ENCODE measurements around the gene EPHA4. TPM values are rescaled to one million over a fixed set of nuclear protein-coding genes. Genes with fewer than 3 reads are reported as not detected.

Gene EPHA4
- total RNA-seq, 1 donor from 2014 or later: 51.2 TPM

GRCh38 chr2:221425353-221425752 lies 146.8 kb downstream of the EPHA4 start:
- Histone ChIP-seq H3K9me3 (no peaks in the 10 kb centered on the region), H3K36me3 (peaks cover 0 to 21% of the 10 kb centered on the region in 2 donors), H3K4me3 (no peak overlapping the region), H3K27ac (no peak overlapping the region), H3K4me1 (peaks cover 0 to 6% of the 10 kb centered on the region in 2 donors), H3K27me3 (no peaks in the 10 kb centered on the region)
- TF ChIP-seq, protein P1, sequence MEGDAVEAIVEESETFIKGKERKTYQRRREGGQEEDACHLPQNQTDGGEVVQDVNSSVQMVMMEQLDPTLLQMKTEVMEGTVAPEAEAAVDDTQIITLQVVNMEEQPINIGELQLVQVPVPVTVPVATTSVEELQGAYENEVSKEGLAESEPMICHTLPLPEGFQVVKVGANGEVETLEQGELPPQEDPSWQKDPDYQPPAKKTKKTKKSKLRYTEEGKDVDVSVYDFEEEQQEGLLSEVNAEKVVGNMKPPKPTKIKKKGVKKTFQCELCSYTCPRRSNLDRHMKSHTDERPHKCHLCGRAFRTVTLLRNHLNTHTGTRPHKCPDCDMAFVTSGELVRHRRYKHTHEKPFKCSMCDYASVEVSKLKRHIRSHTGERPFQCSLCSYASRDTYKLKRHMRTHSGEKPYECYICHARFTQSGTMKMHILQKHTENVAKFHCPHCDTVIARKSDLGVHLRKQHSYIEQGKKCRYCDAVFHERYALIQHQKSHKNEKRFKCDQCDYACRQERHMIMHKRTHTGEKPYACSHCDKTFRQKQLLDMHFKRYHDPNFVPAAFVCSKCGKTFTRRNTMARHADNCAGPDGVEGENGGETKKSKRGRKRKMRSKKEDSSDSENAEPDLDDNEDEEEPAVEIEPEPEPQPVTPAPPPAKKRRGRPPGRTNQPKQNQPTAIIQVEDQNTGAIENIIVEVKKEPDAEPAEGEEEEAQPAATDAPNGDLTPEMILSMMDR (IDR thresholded peaks at IDR 0.05): no peak
- no peak for DNase-seq (ENCODE audit: low spot score in 2 of 2)
- intact Hi-C loops (cut with DNase I): loop anchor here (10.0 kb wide), 1 partner anchor 741 kb away; no protein-coding TSS in a partner anchor

DNA sequence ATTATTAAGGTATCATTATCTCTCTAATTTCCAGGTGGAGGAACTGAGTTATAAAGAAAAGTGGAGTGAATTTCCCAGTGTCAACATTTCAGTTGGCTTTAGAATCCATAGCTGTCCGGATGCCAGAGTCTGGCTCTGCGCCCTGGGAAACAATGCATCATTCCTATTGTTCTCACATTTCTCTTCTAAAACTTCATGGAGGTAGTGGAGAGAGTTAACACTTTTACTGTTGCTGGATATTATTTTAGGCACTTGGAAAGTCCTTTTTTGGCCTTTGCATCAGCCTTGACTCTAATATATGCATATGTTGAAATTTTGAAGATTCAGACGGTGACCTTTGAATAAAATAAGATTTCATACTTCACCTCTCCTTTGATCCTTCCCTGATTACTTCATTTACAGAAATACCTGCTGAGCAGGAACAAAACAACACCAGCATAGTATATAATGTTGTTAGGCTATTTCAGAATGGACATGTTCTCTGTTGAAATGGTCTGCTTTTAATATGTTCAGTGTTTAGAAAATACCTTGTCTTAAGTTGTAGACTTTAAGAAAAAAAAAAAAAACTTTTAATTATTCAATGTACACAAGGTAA lies 148.8 kb downstream of the EPHA4 start:
- Histone ChIP-seq H3K36me3 (peaks cover 0 to 37% of the 10 kb centered on the region in 2 donors), H3K27me3 (no peaks in the 10 kb centered on the region), H3K27ac (no peak overlapping the region), H3K4me1 (peaks cover 0 to 6% of the 10 kb centered on the region in 2 donors), H3K9me3 (no peaks in the 10 kb centered on the region), H3K4me3 (no peak overlapping the region)
- intact Hi-C loops (cut with DNase I): loop anchor here (10.0 kb wide), 1 partner anchor 739 kb away; no protein-coding TSS in a partner anchor
- DNase-seq (ENCODE audit: low spot score in 2 of 2): no peak
- TF ChIP-seq, protein P1 (IDR thresholded peaks at IDR 0.05): no peak

- H3K4me1 ChIP-seq: peaks cover 0 to 6% of the 10 kb centered on the region in 2 donors
- no peaks in the 10 kb centered on the region for H3K9me3 ChIP-seq
- H3K4me3 ChIP-seq: no peak overlapping the region
- no peaks in the 10 kb centered on the region for H3K27me3 ChIP-seq
- no peak overlapping the region for H3K27ac ChIP-seq
- no peak for DNase-seq (ENCODE audit: low spot score in 2 of 2)
- H3K36me3 ChIP-seq: peaks cover 0 to 32% of the 10 kb centered on the region in 2 donors
- intact Hi-C loops (cut with DNase I): loop anchor here (10.0 kb wide), 1 partner anchor 738 kb away; no protein-coding TSS in a partner anchor
- TF ChIP-seq, protein P1 (IDR thresholded peaks at IDR 0.05): no peak
These were observed 149.4 kb downstream of the EPHA4 start for GRCh38 chr2:221422516-221423209.

DNA sequence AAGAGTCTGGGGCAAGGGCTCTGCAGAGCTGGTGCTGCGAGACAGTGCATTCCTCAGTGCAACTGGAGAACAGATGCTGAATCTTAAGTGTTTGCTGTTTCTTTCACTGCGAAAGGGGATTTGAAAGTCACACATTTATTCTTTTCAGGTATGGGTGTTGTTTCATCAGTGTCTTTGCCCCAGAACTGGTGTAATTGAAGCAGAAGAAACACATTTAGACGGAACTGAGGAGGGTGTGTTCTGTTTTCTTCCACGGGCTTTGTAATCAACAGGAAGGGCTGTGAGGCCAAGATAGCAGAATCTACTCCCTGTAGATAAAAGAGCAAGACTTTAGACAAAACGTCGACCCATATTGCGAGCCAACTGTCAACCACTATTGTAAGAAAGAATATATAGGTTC lies 151.9 kb downstream of the EPHA4 start:
- H3K36me3 ChIP-seq: peaks cover 0 to 20% of the 10 kb centered on the region in 2 donors
- H3K27me3 ChIP-seq: no peaks in the 10 kb centered on the region
- no peak overlapping the region for H3K4me3 ChIP-seq
- no peaks in the 10 kb centered on the region for H3K9me3 ChIP-seq
- no peak for DNase-seq (ENCODE audit: low spot score in 2 of 2)
- TF ChIP-seq, protein P1 (IDR thresholded peaks at IDR 0.05): no peak
- intact Hi-C loops (cut with DNase I): loop anchor here (10.0 kb wide), 1 partner anchor 735 kb away; no protein-coding TSS in a partner anchor
- no peak overlapping the region for H3K27ac ChIP-seq
- H3K4me1 ChIP-seq: peaks cover 0 to 6% of the 10 kb centered on the region in 2 donors

- H3K4me1 ChIP-seq: no peaks in the 10 kb centered on the region
- intact Hi-C loops (cut with DNase I): no loop called here
- TF ChIP-seq, protein P1 (IDR thresholded peaks at IDR 0.05): no peak
- no peak overlapping the region for H3K4me3 ChIP-seq
- H3K27ac ChIP-seq: no peak overlapping the region
- DNase-seq (ENCODE audit: low spot score in 2 of 2): no peak
- peaks cover 0 to 20% of the 10 kb centered on the region in 2 donors for H3K36me3 ChIP-seq
- no peaks in the 10 kb centered on the region for H3K9me3 ChIP-seq
- no peaks in the 10 kb centered on the region for H3K27me3 ChIP-seq
These were observed 156.3 kb downstream of the EPHA4 start for GRCh38 chr2:221415789-221416188.

Data from ascending aorta (tissue), 2 donors.